GM18870 (cell line): ENCODE measurements around the gene LAMC3.
"Not testable (repeated sequence)": the region's sequence is repeated elsewhere in the genome, so short reads cannot be mapped to it uniquely, and the experiment has no call there.

Source experiments
- ATAC-seq: cut with Tn5 transposase; IDR thresholded peaks from one replicate; pipeline ENCODE4 v1.9.1; 2021; ENCODE audit warnings: moderate library complexity; ENCODE audit not compliant: unreplicated experiment

The LAMC3 gene

DNA sequence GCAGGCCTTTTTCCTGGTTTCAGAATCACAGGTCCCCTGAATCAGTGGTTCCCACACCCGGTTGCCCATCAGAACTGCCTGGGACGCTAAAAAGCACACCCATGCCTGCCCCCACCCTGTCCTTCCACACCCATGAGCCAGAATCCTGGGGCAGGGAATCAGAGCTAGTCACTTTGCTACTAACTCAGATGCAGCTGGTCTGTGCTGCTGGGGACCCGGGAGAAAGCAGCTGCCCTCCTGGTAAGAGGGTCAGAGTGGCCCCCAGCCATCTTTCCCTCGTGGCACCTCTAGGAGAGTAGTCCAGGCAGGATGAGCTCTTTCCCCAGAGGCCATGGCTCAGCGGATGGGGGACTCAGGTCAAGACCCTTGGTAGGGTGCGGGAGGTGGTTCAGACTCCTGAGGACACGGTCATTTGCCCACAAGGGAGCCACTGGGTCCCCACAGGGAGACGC is 105.1 kb downstream of the LAMC3 start:
- ATAC-seq, result no peak

DNA sequence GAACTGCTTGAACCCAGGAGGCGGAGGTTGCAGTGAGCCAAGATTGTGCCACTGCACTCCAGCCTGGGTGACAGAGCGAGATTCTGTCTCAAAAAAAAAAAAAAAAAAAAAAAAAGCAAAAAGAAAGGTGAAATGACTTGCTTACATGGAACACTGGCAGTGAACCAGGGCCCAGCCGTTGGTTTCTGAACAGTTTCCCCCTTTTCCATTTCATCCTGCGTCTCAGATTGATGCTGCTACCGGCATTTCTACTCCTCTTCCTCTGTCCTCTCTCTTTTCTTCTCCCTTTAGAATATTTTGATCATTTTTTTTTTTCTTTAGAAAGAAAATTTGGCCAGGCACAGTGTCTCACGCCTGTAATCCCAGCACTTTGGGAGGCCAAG is 106.4 kb downstream of the LAMC3 start:
- not testable (repeated sequence) for ATAC-seq

DNA sequence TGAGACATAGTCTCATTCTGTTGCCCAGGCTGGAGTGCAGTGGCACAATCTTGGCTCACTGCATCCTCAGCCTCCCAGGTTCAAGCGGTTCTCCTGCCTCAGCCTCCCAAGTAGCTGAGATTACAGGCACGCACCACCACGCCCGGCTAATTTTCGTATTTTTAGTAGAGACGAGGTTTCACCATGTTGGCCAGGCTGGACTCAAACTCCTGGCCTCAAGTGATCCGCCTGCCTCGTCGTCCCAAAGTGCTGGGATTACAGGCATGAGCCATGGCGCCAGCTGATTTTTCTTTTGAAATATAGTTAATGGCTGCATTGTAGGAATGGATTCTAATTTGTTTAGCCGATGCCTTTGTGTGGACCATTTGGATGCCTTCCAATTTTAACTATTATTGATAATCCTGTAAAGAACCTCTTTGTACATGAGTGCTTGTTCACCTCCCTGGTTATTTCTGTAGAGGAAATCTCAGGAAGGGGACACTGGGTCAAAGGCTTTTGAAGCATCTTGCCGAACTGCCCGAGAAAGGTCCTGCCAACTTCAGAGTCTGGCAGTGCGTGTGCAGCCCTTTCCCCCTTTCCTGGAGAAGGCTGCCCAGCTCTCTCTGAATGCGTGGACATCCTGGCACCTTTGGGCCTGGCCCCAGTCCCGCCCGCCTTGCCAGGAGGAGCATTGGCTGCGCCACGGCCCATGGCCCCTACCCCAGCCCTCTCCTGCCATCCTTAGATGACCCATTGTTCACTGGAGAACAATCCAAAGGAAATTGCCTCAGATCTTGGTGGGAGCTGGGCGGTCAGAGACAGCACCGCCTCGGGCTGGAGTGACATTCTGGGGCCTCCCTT is 107.5 kb downstream of the LAMC3 start:
- no peak for ATAC-seq

- no peak for ATAC-seq
These were observed 108.3 kb downstream of the LAMC3 start for GRCh38 chr9:131117121-131117761.

DNA sequence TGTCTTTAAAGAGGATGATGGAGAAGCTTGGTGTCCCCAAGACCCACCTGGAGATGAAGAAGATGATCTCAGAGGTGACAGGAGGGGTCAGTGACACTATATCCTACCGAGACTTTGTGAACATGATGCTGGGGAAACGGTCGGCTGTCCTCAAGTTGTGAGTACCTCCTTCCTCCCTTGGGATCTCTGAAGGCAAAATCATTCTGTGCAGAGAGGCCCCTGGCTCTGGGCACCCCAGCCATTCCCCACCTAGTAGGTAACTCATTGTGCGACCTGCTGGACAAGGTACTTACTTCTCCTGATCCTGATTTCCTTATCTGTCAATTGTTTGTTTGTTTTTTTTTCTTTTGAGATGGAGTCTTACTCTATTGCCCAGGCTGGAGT is 108.8 kb downstream of the LAMC3 start:
- ATAC-seq, result no peak

- ATAC-seq, result no peak
These were observed 110.6 kb downstream of the LAMC3 start for GRCh38 chr9:131119600-131119999.

GRCh38 chr9:131120620-131121228 is 111.8 kb downstream of the LAMC3 start:
- no peak for ATAC-seq

- ATAC-seq, result no peak
These were observed 112.4 kb downstream of the LAMC3 start for GRCh38 chr9:131121346-131121745.

DNA sequence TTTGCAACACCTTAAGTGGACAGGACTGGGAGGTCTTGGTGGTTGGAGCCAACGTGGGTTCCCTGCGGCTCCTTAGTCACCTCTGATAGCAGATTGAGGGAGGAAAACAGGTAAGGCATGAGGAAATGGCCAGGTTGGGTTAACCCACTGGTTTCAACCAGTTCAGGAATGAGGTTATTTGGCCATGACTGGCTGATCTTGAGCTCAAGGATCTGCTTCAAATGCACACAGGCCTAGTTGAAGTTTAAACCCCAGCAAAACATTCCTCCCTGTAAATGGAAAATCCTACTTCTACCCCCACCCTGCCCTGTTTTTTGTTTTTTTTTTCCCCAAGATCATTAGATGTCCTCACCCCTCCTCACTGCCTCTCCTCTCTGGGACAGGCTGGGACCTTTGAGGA is 113.2 kb downstream of the LAMC3 start:
- ATAC-seq, result no peak

DNA sequence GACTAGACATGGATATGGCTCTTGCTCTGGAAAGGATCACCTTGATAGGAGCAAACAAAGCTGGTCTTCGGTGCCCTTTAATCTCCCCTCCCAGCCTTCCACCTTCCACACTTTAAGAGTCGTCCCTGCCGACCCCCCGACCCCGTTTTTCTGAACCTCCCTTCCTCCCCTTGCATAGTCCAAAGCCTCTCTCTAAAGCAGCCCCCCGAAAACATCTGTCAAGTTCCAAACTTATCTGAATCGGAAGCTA is 116.0 kb downstream of the LAMC3 start:
- ATAC-seq, result no peak

- peak; percentile 85 for ATAC-seq
These were observed 116.5 kb downstream of the LAMC3 start, which contains the start of gene NUP214 for GRCh38 chr9:131125288-131126058. TSS of gene NUP214 (plus strand) at chr9:131125586. CDS start at chr9:131125705, 119 bp downstream.

- peak; percentile 10 for ATAC-seq
These were observed 117.1 kb downstream of the LAMC3 start for GRCh38 chr9:131126059-131126426.

GRCh38 chr9:131129183-131129582 is 120.2 kb downstream of the LAMC3 start:
- ATAC-seq, result no peak

GRCh38 chr9:131138676-131139075 is 129.7 kb downstream of the LAMC3 start:
- ATAC-seq, result no peak

GRCh38 chr9:131140112-131140511 is 131.1 kb downstream of the LAMC3 start:
- ATAC-seq, result no peak

DNA sequence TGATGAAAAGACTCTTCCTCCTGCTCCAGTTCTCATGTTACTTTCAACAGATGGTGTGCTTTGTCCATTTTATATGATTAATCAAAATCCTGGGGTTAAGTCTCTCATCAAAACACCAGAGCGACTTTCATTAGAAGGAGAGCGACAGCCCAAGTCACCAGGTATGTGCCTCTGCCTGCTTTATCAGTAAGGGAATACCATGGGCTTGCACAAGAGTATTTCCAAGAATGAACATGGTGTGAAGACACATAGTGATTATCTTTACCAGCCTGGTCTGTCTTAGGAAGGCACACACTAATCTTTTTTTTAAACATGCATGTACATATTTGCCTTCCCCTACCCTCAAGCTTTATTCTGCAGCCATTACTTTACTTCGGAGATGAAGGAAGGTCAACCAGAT is 131.6 kb downstream of the LAMC3 start:
- no peak for ATAC-seq

GRCh38 chr9:131142160-131142559 is 133.2 kb downstream of the LAMC3 start:
- ATAC-seq, result no peak
